Kidney (tissue), 14 donors: Measurements from ENCODE around the gene NBAS. TPM values are rescaled to one million over a fixed set of nuclear protein-coding genes. Genes with fewer than 3 reads are reported as not detected.

ENCODE experiments used
- DNase-seq, 5 donors: peaks; one replicate each; pipeline ENCODE4 v3.0.0-alpha.2; 2013 to 2020
- FAIRE-seq: peaks from 2 replicates; lab custom pipeline; 2012; peaks lifted over from hg19 to GRCh38; lab: Jason Lieb, UNC
- H3K27ac ChIP-seq, 2 donors: one replicate each; pipeline ENCODE4 v1.7.0; 2013; ENCODE audit warnings: low read depth in 2 of 2, low read length in 2 of 2, inconsistent platforms in 1 of 2
- H3K27me3 ChIP-seq: one replicate; pipeline ENCODE4 v1.7.1; 2013; ENCODE audit warnings: low read length, inconsistent platforms; ENCODE audit not compliant: control insufficient read depth, insufficient read depth
- H3K36me3 ChIP-seq, 3 donors: one replicate each; pipeline versions ENCODE4 v1.7.0 to v1.7.1; 2013; ENCODE audit warnings: low read length in 3 of 3, control low read depth in 1 of 3, inconsistent platforms in 1 of 3; ENCODE audit not compliant: insufficient read depth in 3 of 3, control insufficient read depth in 2 of 3
- H3K4me1 ChIP-seq, 3 donors: one replicate each; pipeline versions ENCODE4 v1.7.0 to v1.7.1; 2013; ENCODE audit warnings: low read length in 3 of 3, inconsistent platforms in 1 of 3, low read depth in 1 of 3; ENCODE audit not compliant: control insufficient read depth in 2 of 3, insufficient read depth in 2 of 3
- H3K4me3 ChIP-seq, 3 donors: one replicate each; pipeline versions ENCODE4 v1.7.0 to v1.8.1; 2013; ENCODE audit warnings: low read length in 3 of 3, control low read depth in 1 of 3, inconsistent platforms in 1 of 3
- H3K9ac ChIP-seq, 3 donors: one replicate each; pipeline versions ENCODE4 v1.7.0 to v1.7.1; 2013; ENCODE audit warnings: low read length in 3 of 3, control low read depth in 1 of 3, inconsistent platforms in 1 of 3
- H3K9me3 ChIP-seq, 3 donors: one replicate each; pipeline versions ENCODE4 v1.7.0 to v1.7.1; 2013; ENCODE audit warnings: low read length in 3 of 3, control low read depth in 1 of 3, inconsistent platforms in 1 of 3; ENCODE audit not compliant: control insufficient read depth in 2 of 3, insufficient read depth in 1 of 3
- intact Hi-C: fragments of 100-400 bp; cut with DNase I; formaldehyde crosslinking; loops from one replicate; pipeline ENCODE4 v1.11.1; 2022
- polyA plus RNA-seq: library from polyadenylated mRNA; stranded (reverse); fragments of 350-450 nt; fragmentation: Illumina TruSeq; extraction: RNeasy Lipid Tissue Mini Kit (QIAGEN cat#74804); gene quantifications from one replicate; pipeline ENCODE4 v1.2.3, GENCODE V29; 2014; ENCODE audit warnings: low read depth, low replicate concordance; ENCODE audit not compliant: insufficient read depth
- total RNA-seq: library from RNA; stranded (reverse); fragmentation: NEBNext Ultra II Directional; extraction: Animal tissue kit (Norgen Biotek cat#: 25700); gene quantifications from one replicate; pipeline ENCODE4 v1.2.1, GENCODE V29; 2021
- TF ChIP-seq, protein P1 (sequence below): IDR thresholded peaks from 3 replicates; pipeline ENCODE4 v1.5.1; 2012; ENCODE audit warnings: mild to moderate bottlenecking, moderate library complexity, borderline replicate concordance; ENCODE audit not compliant: insufficient read depth; ENCODE audit errors: extremely low read depth
- donor health status: control.
- donor health status: control.
- donor health status: control.
- donor health status: control.
- donor health status: control.
- donor health status: DM: yes; HTN: yes; CAD: no.
- donor health status: Normal renal cell carcinoma (clear cell type).

NBAS gene
- total and polyA plus RNA-seq, 2 donors from 2014 or later: 40.8 to 44.2 TPM

GRCh38 chr2:15300624-15301573 is 260.2 kb downstream of the NBAS start:
- FAIRE-seq: no peak
- TF ChIP-seq, protein P1, sequence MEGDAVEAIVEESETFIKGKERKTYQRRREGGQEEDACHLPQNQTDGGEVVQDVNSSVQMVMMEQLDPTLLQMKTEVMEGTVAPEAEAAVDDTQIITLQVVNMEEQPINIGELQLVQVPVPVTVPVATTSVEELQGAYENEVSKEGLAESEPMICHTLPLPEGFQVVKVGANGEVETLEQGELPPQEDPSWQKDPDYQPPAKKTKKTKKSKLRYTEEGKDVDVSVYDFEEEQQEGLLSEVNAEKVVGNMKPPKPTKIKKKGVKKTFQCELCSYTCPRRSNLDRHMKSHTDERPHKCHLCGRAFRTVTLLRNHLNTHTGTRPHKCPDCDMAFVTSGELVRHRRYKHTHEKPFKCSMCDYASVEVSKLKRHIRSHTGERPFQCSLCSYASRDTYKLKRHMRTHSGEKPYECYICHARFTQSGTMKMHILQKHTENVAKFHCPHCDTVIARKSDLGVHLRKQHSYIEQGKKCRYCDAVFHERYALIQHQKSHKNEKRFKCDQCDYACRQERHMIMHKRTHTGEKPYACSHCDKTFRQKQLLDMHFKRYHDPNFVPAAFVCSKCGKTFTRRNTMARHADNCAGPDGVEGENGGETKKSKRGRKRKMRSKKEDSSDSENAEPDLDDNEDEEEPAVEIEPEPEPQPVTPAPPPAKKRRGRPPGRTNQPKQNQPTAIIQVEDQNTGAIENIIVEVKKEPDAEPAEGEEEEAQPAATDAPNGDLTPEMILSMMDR: no peak
- H3K36me3 ChIP-seq: peaks cover 0 to 9% (median 0%) of the 10 kb centered on the region in 3 donors

GRCh38 chr2:15299904-15300520 is 261.1 kb downstream of the NBAS start:
- Histone ChIP-seq H3K36me3 (peaks cover 0 to 9% (median 0%) of the 10 kb centered on the region in 3 donors), H3K27me3 (no peaks in the 10 kb centered on the region), H3K4me3 (no peak overlapping the region), H3K27ac (no peak overlapping the region), H3K9ac (no peak overlapping the region), H3K4me1 (no peaks in the 10 kb centered on the region), H3K9me3 (no peaks in the 10 kb centered on the region)
- intact Hi-C loops: no loop called here
- TF ChIP-seq, protein P1: no peak
- FAIRE-seq (no peak), DNase-seq (peak in 1 of 5 donors; percentile 10)

More at GRCh38 chr2:15300624-15301573, 260.2 kb downstream of the NBAS start:
- H3K27me3 ChIP-seq: no peaks in the 10 kb centered on the region
- H3K4me1 ChIP-seq: no peaks in the 10 kb centered on the region
- H3K4me3 ChIP-seq: no peak overlapping the region
- no peaks in the 10 kb centered on the region for H3K9me3 ChIP-seq
- no peak overlapping the region for H3K9ac ChIP-seq
- no peak overlapping the region for H3K27ac ChIP-seq
- no peak for DNase-seq
- intact Hi-C loops: no loop called here

- DNase-seq: peak in 2 of 5 donors; percentile 12 to 55
- intact Hi-C loops: no loop called here
These were observed 262.4 kb downstream of the NBAS start for GRCh38 chr2:15298770-15299169.

More at GRCh38 chr2:15298770-15299169, 262.4 kb downstream of the NBAS start:
- FAIRE-seq: no peak
- peaks cover 0 to 9% (median 0%) of the 10 kb centered on the region in 3 donors for H3K36me3 ChIP-seq
- no peaks in the 10 kb centered on the region for H3K27me3 ChIP-seq
- no peak overlapping the region for H3K4me3 ChIP-seq
- H3K9me3 ChIP-seq: no peaks in the 10 kb centered on the region
- no peak overlapping the region for H3K27ac ChIP-seq
- H3K9ac ChIP-seq: no peak overlapping the region
- H3K4me1 ChIP-seq: no peaks in the 10 kb centered on the region
- TF ChIP-seq, protein P1: no peak
